Glutamatergic neuron (in vitro differentiated cells): ENCODE results near the gene PTPRN2. TPM values are rescaled to one million over a fixed set of nuclear protein-coding genes. Genes with fewer than 3 reads are reported as not detected.

ENCODE experiments used
- DNase-seq: peaks from one replicate; pipeline ENCODE4 v3.0.0; 2022
- H3K27ac Mint-ChIP-seq: one replicate; pipeline ENCODE4 v1.8.0; 2020; ENCODE audit warnings: mild to moderate bottlenecking, mixed read lengths, inconsistent platforms; ENCODE audit not compliant: unreplicated experiment
- H3K27me3 Mint-ChIP-seq: one replicate; pipeline ENCODE4 v1.8.0; 2020; ENCODE audit warnings: mild to moderate bottlenecking, moderate library complexity, mixed read lengths, inconsistent platforms; ENCODE audit not compliant: unreplicated experiment
- H3K36me3 Mint-ChIP-seq: one replicate; pipeline ENCODE4 v1.8.0; 2020; ENCODE audit warnings: mild to moderate bottlenecking, mixed read lengths, inconsistent platforms; ENCODE audit not compliant: unreplicated experiment
- H3K4me1 Mint-ChIP-seq: one replicate; pipeline ENCODE4 v1.8.0; 2020; ENCODE audit warnings: mild to moderate bottlenecking, low read depth, mixed read lengths, inconsistent platforms; ENCODE audit not compliant: unreplicated experiment
- H3K4me3 Mint-ChIP-seq: one replicate; pipeline ENCODE4 v1.8.0; 2020; ENCODE audit warnings: mild to moderate bottlenecking, mixed read lengths, inconsistent platforms; ENCODE audit not compliant: unreplicated experiment
- H3K9me3 Mint-ChIP-seq: one replicate; pipeline ENCODE4 v1.8.0; 2020; ENCODE audit warnings: mild to moderate bottlenecking, moderate library complexity, mixed read lengths, inconsistent platforms; ENCODE audit not compliant: unreplicated experiment
- CTCF ChIP-seq: fragments of 200-600 bp; sonication (generic); IDR thresholded peaks from one replicate; pipeline ENCODE4 v1.5.0; 2021; ENCODE audit not compliant: partially characterized antibody, unreplicated experiment
- total RNA-seq: library from RNA; stranded (reverse); fragmentation: NEBNext Ultra II Directional; extraction: Animal tissue kit (Norgen Biotek cat#: 25700); gene quantifications from one replicate; pipeline ENCODE4 v1.2.1, GENCODE V29; 2021; ENCODE audit not compliant: unreplicated experiment

PTPRN2 gene
- total RNA-seq, 1 donor from 2014 or later: 49.0 TPM

DNA sequence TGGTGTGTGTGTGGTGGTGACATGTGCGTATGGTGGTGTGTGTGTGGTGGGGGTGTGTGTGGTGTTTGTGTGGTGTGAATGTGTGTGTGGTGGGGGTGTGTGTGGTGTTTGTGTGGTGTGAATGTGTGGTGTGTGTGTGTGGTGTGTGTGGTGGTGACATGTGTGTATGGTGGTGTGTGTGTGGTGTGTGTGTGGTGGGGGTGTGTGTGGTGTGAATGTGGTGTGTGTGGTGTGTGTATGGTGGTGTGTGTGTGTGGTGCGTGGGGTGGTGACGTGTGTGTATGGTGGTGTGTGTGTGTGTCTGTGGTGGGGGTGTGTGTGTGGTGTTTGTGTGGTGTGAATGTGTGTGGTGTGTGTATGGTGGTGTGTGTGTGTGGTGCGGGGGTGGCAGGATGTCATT, 797.7 kb downstream of the PTPRN2 start:
- Mint-ChIP-seq H3K27me3 (peaks cover 6% of the 10 kb centered on the region), H3K9me3 (peaks cover 10% of the 10 kb centered on the region), H3K27ac (no peak overlapping the region), H3K4me3 (no peak overlapping the region), H3K36me3 (peaks cover 5% of the 10 kb centered on the region), H3K4me1 (peaks cover 3% of the 10 kb centered on the region)
- no peak for TF ChIP-seq CTCF
- DNase-seq: no peak

GRCh38 chr7:157789094-157789493, 798.5 kb downstream of the PTPRN2 start:
- H3K9me3 Mint-ChIP-seq: peaks cover 4% of the 10 kb centered on the region
- no peak overlapping the region for H3K27ac Mint-ChIP-seq
- H3K4me3 Mint-ChIP-seq: no peak overlapping the region
- TF ChIP-seq CTCF: no peak
- peaks cover 5% of the 10 kb centered on the region for H3K27me3 Mint-ChIP-seq
- no peaks in the 10 kb centered on the region for H3K36me3 Mint-ChIP-seq
- DNase-seq: no peak
- no peaks in the 10 kb centered on the region for H3K4me1 Mint-ChIP-seq

DNA sequence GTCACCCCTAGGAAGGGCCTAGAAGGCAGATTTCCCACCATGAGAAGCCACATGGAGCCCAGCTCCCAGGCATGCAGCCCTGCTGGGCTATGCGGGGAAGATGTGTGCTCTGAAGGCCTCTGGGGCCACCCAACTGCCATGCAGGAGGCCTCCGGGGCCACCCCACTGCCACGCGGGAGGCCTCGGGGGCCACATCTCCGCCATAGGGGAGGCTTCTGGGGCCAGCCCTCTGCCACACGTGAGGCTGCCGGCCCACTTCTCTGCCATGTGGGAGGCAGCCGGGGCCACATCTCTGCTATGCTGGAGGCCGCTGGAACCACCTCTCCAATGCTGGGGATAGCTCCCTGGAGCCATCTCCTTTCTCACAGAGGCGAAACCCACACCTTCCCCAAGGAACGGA, 799.0 kb downstream of the PTPRN2 start:
- DNase-seq: no peak
- Mint-ChIP-seq H3K36me3 (no peaks in the 10 kb centered on the region), H3K4me1 (no peaks in the 10 kb centered on the region), H3K27ac (no peak overlapping the region), H3K27me3 (peaks cover 5% of the 10 kb centered on the region), H3K4me3 (no peak overlapping the region), H3K9me3 (peaks cover 4% of the 10 kb centered on the region)
- TF ChIP-seq CTCF: no peak

GRCh38 chr7:157787275-157787701, 800.3 kb downstream of the PTPRN2 start:
- Mint-ChIP-seq H3K27me3 (peaks cover 3% of the 10 kb centered on the region), H3K36me3 (no peaks in the 10 kb centered on the region), H3K9me3 (peaks cover 11% of the 10 kb centered on the region)

More at GRCh38 chr7:157787275-157787701, 800.3 kb downstream of the PTPRN2 start:
- no peak overlapping the region for H3K4me3 Mint-ChIP-seq
- no peak overlapping the region for H3K27ac Mint-ChIP-seq
- no peak for DNase-seq
- H3K4me1 Mint-ChIP-seq: no peaks in the 10 kb centered on the region
- TF ChIP-seq CTCF: no peak
